Ishikawa (cell line): ENCODE measurements around the gene ATRIP.

Experiments used
- CEBPB ChIP-seq: IDR thresholded peaks from 2 replicates; pipeline ENCODE4 v1.6.1; 2012
- CREB1 ChIP-seq: IDR thresholded peaks from 2 replicates; pipeline ENCODE4 v1.6.1; 2012; ENCODE audit warnings: low read depth
- EGR1 ChIP-seq: IDR thresholded peaks from 2 replicates; pipeline ENCODE4 v1.6.1; 2012
- EP300 ChIP-seq: IDR thresholded peaks from 2 replicates; pipeline ENCODE4 v1.6.1; 2012; ENCODE audit warnings: borderline replicate concordance
- FOXM1 ChIP-seq: IDR thresholded peaks from 2 replicates; pipeline ENCODE4 v1.6.1; 2012; ENCODE audit warnings: low read depth, borderline replicate concordance
- MAX ChIP-seq: IDR thresholded peaks from 2 replicates; pipeline ENCODE4 v1.6.1; 2012
- NFIC ChIP-seq: IDR thresholded peaks from 2 replicates; pipeline ENCODE4 v1.6.1; 2012
- RAD21 ChIP-seq: IDR thresholded peaks from 2 replicates; pipeline ENCODE4 v1.6.1; 2012; ENCODE audit warnings: low read depth
- REST ChIP-seq: IDR thresholded peaks from 2 replicates; pipeline ENCODE4 v1.6.1; 2012; ENCODE audit warnings: low read depth, mild to moderate bottlenecking
- TAF1 ChIP-seq: IDR thresholded peaks from 2 replicates; pipeline ENCODE4 v1.6.1; 2012; ENCODE audit warnings: low read depth, mild to moderate bottlenecking
- TCF12 ChIP-seq: IDR thresholded peaks from 2 replicates; pipeline ENCODE4 v1.6.1; 2012; ENCODE audit warnings: low read depth
- TEAD4 ChIP-seq: IDR thresholded peaks from 2 replicates; pipeline ENCODE4 v1.6.1; 2012
- YY1 ChIP-seq: IDR thresholded peaks from 2 replicates; pipeline ENCODE4 v1.6.1; 2012; ENCODE audit warnings: low read depth
- ZBTB7A ChIP-seq: IDR thresholded peaks from 2 replicates; pipeline ENCODE4 v1.6.1; 2012; ENCODE audit warnings: low read depth
- TF ChIP-seq, protein P1 (sequence below): IDR thresholded peaks from 2 replicates; pipeline ENCODE4 v1.6.1; 2012

The ATRIP gene

DNA sequence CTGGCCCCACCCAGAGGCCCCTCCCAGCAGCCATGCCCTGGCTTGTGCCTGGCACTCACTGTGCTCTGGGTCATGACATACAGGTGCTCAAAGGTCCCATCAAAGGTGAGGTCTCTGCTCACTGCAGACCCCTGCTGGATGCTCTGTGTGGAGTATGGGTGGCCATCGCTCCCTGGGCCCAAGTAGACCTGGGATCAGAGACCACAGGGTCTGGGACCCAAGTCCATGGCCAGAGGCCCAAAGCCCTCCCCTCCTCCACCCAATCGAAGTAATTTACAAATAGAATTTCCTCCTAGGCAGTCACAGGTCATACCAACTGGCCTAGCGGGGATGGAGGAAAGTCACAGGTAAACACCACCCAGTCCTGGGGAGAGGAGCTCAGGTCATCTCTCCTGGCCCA is 24.3 kb upstream of the ATRIP start:
- TF ChIP-seq, protein P1, sequence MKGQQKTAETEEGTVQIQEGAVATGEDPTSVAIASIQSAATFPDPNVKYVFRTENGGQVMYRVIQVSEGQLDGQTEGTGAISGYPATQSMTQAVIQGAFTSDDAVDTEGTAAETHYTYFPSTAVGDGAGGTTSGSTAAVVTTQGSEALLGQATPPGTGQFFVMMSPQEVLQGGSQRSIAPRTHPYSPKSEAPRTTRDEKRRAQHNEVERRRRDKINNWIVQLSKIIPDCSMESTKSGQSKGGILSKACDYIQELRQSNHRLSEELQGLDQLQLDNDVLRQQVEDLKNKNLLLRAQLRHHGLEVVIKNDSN, result no peak
- no peak for TF ChIP-seq YY1
- TF ChIP-seq ZBTB7A, result no peak
- TF ChIP-seq NFIC, result no peak
- TF ChIP-seq MAX, result no peak
- no peak for TF ChIP-seq EP300
- TF ChIP-seq REST, result no peak

DNA sequence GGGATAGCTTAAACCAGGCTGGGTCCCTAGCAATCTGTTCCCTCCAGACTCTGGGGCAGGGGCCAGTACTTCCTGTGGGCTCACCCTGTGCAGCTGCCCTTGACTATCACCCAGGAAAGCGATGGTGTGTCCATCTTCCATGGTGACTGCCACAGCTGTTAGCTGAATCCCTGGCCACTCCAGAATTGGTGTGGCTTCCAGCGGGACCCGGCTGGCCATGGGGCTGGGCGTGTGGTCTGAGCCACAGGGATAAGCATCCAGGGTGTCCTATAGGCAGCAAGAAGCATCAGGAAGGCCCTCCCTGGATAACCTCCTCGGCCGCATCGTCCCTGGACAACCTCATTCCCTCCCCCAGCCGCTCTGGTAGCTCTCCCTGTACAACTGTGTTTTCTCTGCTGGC is 23.9 kb upstream of the ATRIP start:
- TF ChIP-seq, protein P1, result no peak
- TF ChIP-seq RAD21 (no peak), EP300 (no peak), YY1 (no peak), EGR1 (no peak), CREB1 (no peak), TAF1 (no peak), ZBTB7A (no peak), MAX (no peak), FOXM1 (no peak), TEAD4 (no peak), NFIC (no peak), CEBPB (no peak), TCF12 (no peak), REST (no peak)

DNA sequence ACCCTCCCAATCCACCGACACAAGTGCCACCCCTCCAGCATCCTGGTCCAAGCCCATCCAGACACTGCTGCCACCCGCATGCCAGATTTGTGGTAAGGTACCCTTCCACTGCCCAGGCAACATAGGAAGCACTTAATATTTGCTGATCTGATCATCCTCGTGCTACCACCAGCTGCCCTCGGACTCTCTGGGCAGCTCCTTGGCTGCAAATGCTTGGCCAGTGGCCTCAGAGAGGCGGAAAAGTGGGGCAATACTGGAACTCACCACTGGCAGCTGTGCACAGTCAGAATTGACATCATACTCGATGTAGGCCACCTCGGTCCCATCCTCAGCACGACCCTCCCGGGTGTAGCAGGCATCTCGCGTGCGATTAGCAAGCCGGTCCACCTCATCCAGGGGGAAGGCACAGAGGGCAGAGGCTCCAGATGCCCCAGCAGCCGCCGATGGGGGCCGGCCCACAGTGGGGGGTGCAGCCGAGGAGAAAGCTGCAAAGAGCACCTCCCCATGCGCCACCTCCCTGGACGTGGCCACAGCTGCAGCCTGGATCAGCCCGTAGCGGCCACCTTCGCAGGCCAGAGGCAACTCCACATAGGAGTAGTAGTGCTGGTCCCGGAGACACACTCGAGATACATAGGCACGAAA is 23.2 kb upstream of the ATRIP start:
- TF ChIP-seq RAD21 (no peak), FOXM1 (no peak), TCF12 (no peak), REST (no peak), CREB1 (no peak), TEAD4 (no peak), ZBTB7A (no peak), TAF1 (no peak), CEBPB (no peak), YY1 (no peak), EGR1 (no peak), MAX (no peak), NFIC (no peak)
- TF ChIP-seq, protein P1, result no peak
